H1 (cell line): ENCODE measurements around the gene TMEM221. TPM values are rescaled to one million over a fixed set of nuclear protein-coding genes. Genes with fewer than 3 reads are reported as not detected.
A peak's percentile ranks its signal among the peaks of the same experiment; 100 is the strongest.

Experiments used
- CTCF ChIA-PET: fragments of 300-600 bp; sonication (Branson Sonifier 250); formaldehyde crosslinking; loops from one replicate; lab custom pipeline; 2021; ENCODE audit not compliant: partially characterized antibody; lab: Charles Lee
- POLR2A ChIA-PET: fragments of 300-600 bp; sonication (Branson Sonifier 250); formaldehyde crosslinking; loops from one replicate; lab custom pipeline; 2021; ENCODE audit warnings: inconsistent platforms; ENCODE audit not compliant: partially characterized antibody; lab: Charles Lee
- DNase-seq, 2 experiments: peaks; one replicate each; pipeline versions ENCODE4 v3.0.0 to v3.0.0-alpha.2; 2010 to 2022; ENCODE audit warnings: low spot score in 2 of 2, low read depth in 1 of 2, mixed read lengths in 1 of 2
- FAIRE-seq: peaks from 2 replicates; lab custom pipeline; 2011; peaks lifted over from hg19 to GRCh38; lab: Jason Lieb, UNC
- H2AFZ ChIP-seq: 2 replicates; pipeline ENCODE4 v1.8.1; 2012; ENCODE audit warnings: low read length, inconsistent platforms
- H2AK5ac ChIP-seq: 2 replicates; pipeline ENCODE4 v1.6.1; 2013; ENCODE audit warnings: low read depth, low read length
- H2BK120ac ChIP-seq: replicated peaks from 2 replicates; pipeline ENCODE3; 2013; ENCODE audit warnings: low read depth, low read length, inconsistent platforms
- H2BK12ac ChIP-seq: 2 replicates; pipeline ENCODE4 v1.6.1; 2013; ENCODE audit warnings: low read depth, low read length
- H2BK15ac ChIP-seq: 2 replicates; pipeline ENCODE4 v1.6.1; 2013; ENCODE audit warnings: low read length
- H2BK20ac ChIP-seq: 2 replicates; pipeline ENCODE4 v1.6.1; 2013; ENCODE audit warnings: low read length
- H2BK5ac ChIP-seq: 2 replicates; pipeline ENCODE4 v1.6.1; 2013; ENCODE audit warnings: low read depth, low read length
- H3K14ac ChIP-seq: 2 replicates; pipeline ENCODE4 v1.6.1; 2013; ENCODE audit warnings: inconsistent platforms; ENCODE audit not compliant: insufficient read length
- H3K18ac ChIP-seq: 2 replicates; pipeline ENCODE4 v1.6.1; 2013; ENCODE audit warnings: low read length; ENCODE audit errors: extremely low read depth
- H3K23ac ChIP-seq: 2 replicates; pipeline ENCODE4 v1.6.1; 2013; ENCODE audit warnings: inconsistent platforms; ENCODE audit not compliant: insufficient read length
- H3K23me2 ChIP-seq: 2 replicates; pipeline ENCODE4 v1.6.1; 2013; ENCODE audit warnings: low read depth, low read length
- H3K27ac ChIP-seq: 2 replicates; pipeline ENCODE4 v1.6.1; 2011; ENCODE audit warnings: low read depth, low read length, inconsistent platforms
- H3K27me3 ChIP-seq, 4 experiments: replicated peaks in 1 of 4; 1 replicate in 1 of 4; 2 replicates in 3 of 4; pipeline versions ENCODE4 v1.6.1 to v1.8.1; 2011 to 2013; ENCODE audit warnings: low read length in 3 of 4, mild to moderate bottlenecking in 3 of 4, inconsistent platforms in 2 of 4, mixed read lengths in 2 of 4, moderate library complexity in 1 of 4; ENCODE audit not compliant: control insufficient read depth in 3 of 4, insufficient read depth in 3 of 4; ENCODE audit errors: extremely low read depth in 1 of 4
- H3K36me3 ChIP-seq, 4 experiments: 2 replicates each; pipeline versions ENCODE4 v1.6.1 to v1.8.1; 2011 to 2013; ENCODE audit warnings: mild to moderate bottlenecking in 4 of 4, low read length in 3 of 4, moderate library complexity in 2 of 4, control low read depth in 1 of 4, inconsistent platforms in 1 of 4; ENCODE audit not compliant: insufficient read depth in 4 of 4, control insufficient read depth in 2 of 4
- H3K4ac ChIP-seq: replicated peaks from 2 replicates; pipeline ENCODE3; 2013; ENCODE audit warnings: low read length, low read depth, mixed read lengths, inconsistent platforms; ENCODE audit not compliant: insufficient read length
- H3K4me1 ChIP-seq, 4 experiments: replicated peaks in 1 of 4; 1 replicate in 1 of 4; 2 replicates in 3 of 4; pipeline versions ENCODE4 v1.6.1 to v1.8.1; 2011 to 2013; ENCODE audit warnings: low read length in 3 of 4, inconsistent platforms in 2 of 4, mixed read lengths in 1 of 4; ENCODE audit not compliant: insufficient read depth in 4 of 4, control insufficient read depth in 3 of 4
- H3K4me2 ChIP-seq, 2 experiments: 2 replicates each; pipeline versions ENCODE4 v1.6.1 to v1.8.1; 2011 to 2013; ENCODE audit warnings: low read depth in 2 of 2, low read length in 2 of 2, control low read depth in 1 of 2, inconsistent platforms in 1 of 2, mild to moderate bottlenecking in 1 of 2; ENCODE audit not compliant: insufficient read depth in 1 of 2
- H3K4me3 ChIP-seq, 4 experiments: fragments of 200-600, 300-600 bp in 1 of 4; sonication (generic), shearing (Covaris generic), sonication (Bioruptor Twin) in 1 of 4; 2 replicates each; pipeline versions ENCODE4 v1.5.1 to v1.8.1; 2011 to 2016; ENCODE audit warnings: low read length in 4 of 4, low read depth in 3 of 4, control low read depth in 2 of 4, inconsistent platforms in 2 of 4, mild to moderate bottlenecking in 2 of 4, mixed read lengths in 1 of 4, moderate library complexity in 1 of 4; ENCODE audit not compliant: insufficient read depth in 2 of 4; ENCODE audit errors: extremely low read depth in 1 of 4
- H3K56ac ChIP-seq: replicated peaks from 2 replicates; pipeline ENCODE3; 2013; ENCODE audit warnings: low read depth, mild to moderate bottlenecking, mixed read lengths, low read length, inconsistent platforms; ENCODE audit not compliant: insufficient read length
- H3K79me1 ChIP-seq: 2 replicates; pipeline ENCODE4 v1.6.1; 2013; ENCODE audit warnings: low read depth, low read length, control low read depth
- H3K79me2 ChIP-seq, 2 experiments: 2 replicates each; pipeline versions ENCODE4 v1.6.1 to v1.8.1; 2012 to 2013; ENCODE audit warnings: low read length in 2 of 2, mild to moderate bottlenecking in 2 of 2, inconsistent platforms in 1 of 2; ENCODE audit not compliant: insufficient read depth in 2 of 2, control insufficient read depth in 1 of 2
- H3K9ac ChIP-seq, 4 experiments: replicated peaks in 1 of 4; 1 replicate in 1 of 4; 2 replicates in 3 of 4; pipeline versions ENCODE4 v1.6.1 to v1.8.1; 2011 to 2013; ENCODE audit warnings: low read depth in 3 of 4, low read length in 3 of 4, control low read depth in 2 of 4, mild to moderate bottlenecking in 2 of 4, moderate library complexity in 2 of 4, inconsistent platforms in 1 of 4; ENCODE audit errors: extremely low read depth in 1 of 4
- H3K9me3 ChIP-seq, 2 experiments: 2 replicates each; pipeline versions ENCODE4 v1.6.1 to v1.8.1; 2012 to 2013; ENCODE audit warnings: mild to moderate bottlenecking in 2 of 2, moderate library complexity in 2 of 2, control low read depth in 1 of 2, inconsistent platforms in 1 of 2, low read depth in 1 of 2, low read length in 1 of 2, mixed read lengths in 1 of 2; ENCODE audit not compliant: insufficient read depth in 2 of 2
- H4K20me1 ChIP-seq, 2 experiments: replicated peaks in 1 of 2; 2 replicates each; pipeline versions ENCODE3 to v1.8.1; 2011 to 2013; ENCODE audit warnings: inconsistent platforms in 2 of 2, low read length in 2 of 2, mild to moderate bottlenecking in 1 of 2; ENCODE audit not compliant: insufficient read depth in 2 of 2, control insufficient read depth in 1 of 2
- H4K5ac ChIP-seq: 2 replicates; pipeline ENCODE4 v1.6.1; 2013; ENCODE audit warnings: low read length, low read depth, mixed read lengths, inconsistent platforms; ENCODE audit not compliant: insufficient read length
- H4K8ac ChIP-seq: 2 replicates; pipeline ENCODE4 v1.8.0; 2013; ENCODE audit warnings: mild to moderate bottlenecking, moderate library complexity, low read length, inconsistent platforms; ENCODE audit not compliant: insufficient read depth; ENCODE audit errors: extremely low read depth
- H4K91ac ChIP-seq: replicated peaks from 2 replicates; pipeline ENCODE3; 2013; ENCODE audit warnings: low read length, mixed read lengths, inconsistent platforms; ENCODE audit not compliant: insufficient read length
- CHD2 ChIP-seq: IDR thresholded peaks from 2 replicates; pipeline ENCODE4 v1.6.1; 2012; ENCODE audit warnings: low read length, improper control_type of control experiment
- E2F6 ChIP-seq: IDR thresholded peaks from 2 replicates; pipeline ENCODE4 v1.6.1; 2012; ENCODE audit warnings: inconsistent platforms
- JUN ChIP-seq: IDR thresholded peaks from 2 replicates; pipeline ENCODE4 v1.6.1; 2011; ENCODE audit warnings: low read depth, mild to moderate bottlenecking, improper control_type of control experiment, low read length
- RBBP5 ChIP-seq: IDR thresholded peaks from 2 replicates; pipeline ENCODE4 v1.7.1; 2012; ENCODE audit warnings: low read depth, mild to moderate bottlenecking, inconsistent platforms, low read length, moderate library complexity, borderline replicate concordance
- WGBS, 2 experiments: shearing (Covaris generic) in 1 of 2; methylation state at CpG; one replicate each; pipeline versions ENCODE4 v1.1.6 to v1.1.7; 2013 to 2015; ENCODE audit warnings: low lambda C conversion rate in 2 of 2, mixed read lengths in 2 of 2, inconsistent platforms in 1 of 2, low coverage in 1 of 2, missing lambda C conversion rate in 1 of 2; ENCODE audit not compliant: insufficient replicate concordance in 2 of 2, insufficient coverage in 1 of 2, insufficient read length in 1 of 2; ENCODE audit errors: extremely low coverage in 1 of 2, missing lambda C conversion rate in 1 of 2; 5-methylcytosine and 5-hydroxymethylcytosine counted together
- polyA plus RNA-seq, 7 experiments: library from polyadenylated mRNA; depleted of rRNA in 3 of 7; stranded (reverse) in 5 of 7; unstranded in 2 of 7; fragments of >200 nt in 5 of 7; fragments of 200-250 nt in 2 of 7; gene quantifications; 1 replicate in 5 of 7; 2 replicates in 1 of 7; 4 replicates in 1 of 7; pipeline versions ENCODE4 v1.2.1 to v1.2.3, GENCODE V29; 2011 to 2013; ENCODE audit warnings: missing spikeins in 2 of 7, mixed read lengths in 2 of 7
- total RNA-seq: library from RNA; stranded (reverse); fragmentation: NEBNext Ultra II Directional; extraction: Animal tissue kit (Norgen Biotek cat#: 25700); gene quantifications from 2 replicates; pipeline ENCODE4 v1.2.1, GENCODE V29; 2021
- TF ChIP-seq, protein P1 (sequence below): IDR thresholded peaks from 2 replicates; pipeline ENCODE4 v1.6.1; 2012; ENCODE audit warnings: low read length, inconsistent platforms
- TF ChIP-seq, protein P2 (sequence below), 3 experiments: IDR thresholded peaks; 1 replicate in 2 of 3; 2 replicates in 1 of 3; pipeline versions ENCODE4 v1.5.1 to v1.6.1; 2011; ENCODE audit warnings: low read length in 3 of 3, mild to moderate bottlenecking in 3 of 3, inconsistent platforms in 2 of 3, low read depth in 1 of 3, moderate library complexity in 1 of 3; ENCODE audit not compliant: insufficient read depth in 1 of 3; ENCODE audit errors: control extremely low read depth in 1 of 3

TMEM221 gene
- total and polyA plus RNA-seq, 2 of the 8 experiments (the other 6 are each of a cell fraction or from before 2014, with no cell fraction given) = 1.4 to 2.0 TPM

GRCh38 chr19:17419154-17419620 is 29.3 kb downstream of the TMEM221 start:
- peaks cover 12% of the 10 kb centered on the region for H3K23me2 ChIP-seq
- peak overlapping the region; percentile 76; the same call in 1 of the 2 replicates for H2AFZ ChIP-seq
- no peaks in the 10 kb centered on the region for H3K79me2 ChIP-seq
- H3K36me3 ChIP-seq = peaks cover 0 to 2% (median 0%) of the 10 kb centered on the region in 4 experiments; a peak in 1 of 8 replicates
- peak overlapping the region; percentile 59 to 69 for H3K4me2 ChIP-seq
- DNase-seq (no peak), FAIRE-seq (no peak)
- H3K23ac ChIP-seq = no peak overlapping the region
- H3K79me1 ChIP-seq = no peaks in the 10 kb centered on the region
- H3K4ac ChIP-seq = peak overlapping the region; percentile 45
- POLR2A ChIA-PET = interaction anchor here (0.8 to 6.1 kb wide), 10 partner anchors 10 to 86 kb away, joined by 3 to 44 read pairs (median 4); partner anchors contain the start of genes BST2 and CCDC194
- H4K8ac ChIP-seq = no peak overlapping the region
- H3K18ac ChIP-seq = no peak overlapping the region
- WGBS, 2 experiments = 36% methylated on average over 8 of the region's 8 CpGs; no CpG with 5 or more reads in 1 of the 2 experiments
- H2BK5ac ChIP-seq = peak overlapping the region; percentile 20; the same call in 1 of the 2 replicates
- H2BK15ac ChIP-seq = no peak overlapping the region
- no peak overlapping the region for H4K5ac ChIP-seq
- H3K14ac ChIP-seq = no peak overlapping the region
- H2AK5ac ChIP-seq = no peak overlapping the region
- H3K27me3 ChIP-seq = peaks cover 0 to 6% (median 0%) of the 10 kb centered on the region in 4 experiments; a peak in 3 of 7 replicates
- peaks cover 3 to 12% (median 8%) of the 10 kb centered on the region in 4 experiments for H3K4me1 ChIP-seq
- no peaks in the 10 kb centered on the region for H3K9me3 ChIP-seq
- H3K9ac ChIP-seq = peak overlapping the region in 2 of 4 experiments; percentile 48 to 78; a peak in 4 of 7 replicates
- peak overlapping the region; percentile 24 for H3K56ac ChIP-seq
- H4K20me1 ChIP-seq = peaks cover 0 to 4% of the 10 kb centered on the region in 2 experiments
- peak overlapping the region; percentile 21 for H2BK120ac ChIP-seq
- peak overlapping the region; percentile 62; the same call in 1 of the 2 replicates for H3K27ac ChIP-seq
- H4K91ac ChIP-seq = no peak overlapping the region
- H2BK12ac ChIP-seq = 0 out of 2 replicates have a peak overlapping the region, but pooled peaks have one; percentile 22
- H3K4me3 ChIP-seq = peak overlapping the region; percentile 2 to 58 (median 32); a peak in 5 of 8 replicates
- H2BK20ac ChIP-seq = no peak overlapping the region
- CTCF ChIA-PET = interaction anchor here (0.7 to 1.5 kb wide), 5 partner anchors 25 to 48 kb away, joined by 3 to 8 read pairs (median 3); partner anchors contain the start of gene TMEM221
- TF ChIP-seq CHD2 = no peak
- TF ChIP-seq, protein P1, sequence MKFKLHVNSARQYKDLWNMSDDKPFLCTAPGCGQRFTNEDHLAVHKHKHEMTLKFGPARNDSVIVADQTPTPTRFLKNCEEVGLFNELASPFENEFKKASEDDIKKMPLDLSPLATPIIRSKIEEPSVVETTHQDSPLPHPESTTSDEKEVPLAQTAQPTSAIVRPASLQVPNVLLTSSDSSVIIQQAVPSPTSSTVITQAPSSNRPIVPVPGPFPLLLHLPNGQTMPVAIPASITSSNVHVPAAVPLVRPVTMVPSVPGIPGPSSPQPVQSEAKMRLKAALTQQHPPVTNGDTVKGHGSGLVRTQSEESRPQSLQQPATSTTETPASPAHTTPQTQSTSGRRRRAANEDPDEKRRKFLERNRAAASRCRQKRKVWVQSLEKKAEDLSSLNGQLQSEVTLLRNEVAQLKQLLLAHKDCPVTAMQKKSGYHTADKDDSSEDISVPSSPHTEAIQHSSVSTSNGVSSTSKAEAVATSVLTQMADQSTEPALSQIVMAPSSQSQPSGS = no peak
- TF ChIP-seq JUN = no peak
- TF ChIP-seq RBBP5 = no peak
- TF ChIP-seq, protein P2, sequence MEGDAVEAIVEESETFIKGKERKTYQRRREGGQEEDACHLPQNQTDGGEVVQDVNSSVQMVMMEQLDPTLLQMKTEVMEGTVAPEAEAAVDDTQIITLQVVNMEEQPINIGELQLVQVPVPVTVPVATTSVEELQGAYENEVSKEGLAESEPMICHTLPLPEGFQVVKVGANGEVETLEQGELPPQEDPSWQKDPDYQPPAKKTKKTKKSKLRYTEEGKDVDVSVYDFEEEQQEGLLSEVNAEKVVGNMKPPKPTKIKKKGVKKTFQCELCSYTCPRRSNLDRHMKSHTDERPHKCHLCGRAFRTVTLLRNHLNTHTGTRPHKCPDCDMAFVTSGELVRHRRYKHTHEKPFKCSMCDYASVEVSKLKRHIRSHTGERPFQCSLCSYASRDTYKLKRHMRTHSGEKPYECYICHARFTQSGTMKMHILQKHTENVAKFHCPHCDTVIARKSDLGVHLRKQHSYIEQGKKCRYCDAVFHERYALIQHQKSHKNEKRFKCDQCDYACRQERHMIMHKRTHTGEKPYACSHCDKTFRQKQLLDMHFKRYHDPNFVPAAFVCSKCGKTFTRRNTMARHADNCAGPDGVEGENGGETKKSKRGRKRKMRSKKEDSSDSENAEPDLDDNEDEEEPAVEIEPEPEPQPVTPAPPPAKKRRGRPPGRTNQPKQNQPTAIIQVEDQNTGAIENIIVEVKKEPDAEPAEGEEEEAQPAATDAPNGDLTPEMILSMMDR (IDR thresholded peaks at IDR 0.05; ENCODE audit: control extremely low read depth in 1 of 3, insufficient read depth in 1 of 3, low read depth in 1 of 3, low read length in 3 of 3) = no peak
- TF ChIP-seq E2F6 = no peak
